ENCODE data around the gene MYT1. TPM values are rescaled to one million over a fixed set of nuclear protein-coding genes. Genes with fewer than 3 reads are reported as not detected.

Gene MYT1
- polyA plus RNA-seq, 6 donors from 2014 or later = not detected

GRCh38 chr20:64144144-64144912 lies 19.9 kb upstream of the MYT1 start:
- no peak overlapping the region for H3K4me3 Mint-ChIP-seq
- H3K36me3 Mint-ChIP-seq = peaks cover 0 to 16% of the 10 kb centered on the region in 2 donors
- H3K27me3 Mint-ChIP-seq = peaks cover 0 to 27% (median 19%) of the 10 kb centered on the region in 3 donors
- H3K9me3 Mint-ChIP-seq = peaks cover 4 to 12% (median 10%) of the 10 kb centered on the region in 7 donors
- ATAC-seq (ENCODE audit: low read depth in 2 of 2) = no peak
- no peak for DNase-seq
- peaks cover 0 to 4% (median 0%) of the 10 kb centered on the region in 3 donors for H3K4me1 Mint-ChIP-seq
- peak overlapping the region in 1 of 6 donors; percentile 20 for H3K27ac Mint-ChIP-seq

DNA sequence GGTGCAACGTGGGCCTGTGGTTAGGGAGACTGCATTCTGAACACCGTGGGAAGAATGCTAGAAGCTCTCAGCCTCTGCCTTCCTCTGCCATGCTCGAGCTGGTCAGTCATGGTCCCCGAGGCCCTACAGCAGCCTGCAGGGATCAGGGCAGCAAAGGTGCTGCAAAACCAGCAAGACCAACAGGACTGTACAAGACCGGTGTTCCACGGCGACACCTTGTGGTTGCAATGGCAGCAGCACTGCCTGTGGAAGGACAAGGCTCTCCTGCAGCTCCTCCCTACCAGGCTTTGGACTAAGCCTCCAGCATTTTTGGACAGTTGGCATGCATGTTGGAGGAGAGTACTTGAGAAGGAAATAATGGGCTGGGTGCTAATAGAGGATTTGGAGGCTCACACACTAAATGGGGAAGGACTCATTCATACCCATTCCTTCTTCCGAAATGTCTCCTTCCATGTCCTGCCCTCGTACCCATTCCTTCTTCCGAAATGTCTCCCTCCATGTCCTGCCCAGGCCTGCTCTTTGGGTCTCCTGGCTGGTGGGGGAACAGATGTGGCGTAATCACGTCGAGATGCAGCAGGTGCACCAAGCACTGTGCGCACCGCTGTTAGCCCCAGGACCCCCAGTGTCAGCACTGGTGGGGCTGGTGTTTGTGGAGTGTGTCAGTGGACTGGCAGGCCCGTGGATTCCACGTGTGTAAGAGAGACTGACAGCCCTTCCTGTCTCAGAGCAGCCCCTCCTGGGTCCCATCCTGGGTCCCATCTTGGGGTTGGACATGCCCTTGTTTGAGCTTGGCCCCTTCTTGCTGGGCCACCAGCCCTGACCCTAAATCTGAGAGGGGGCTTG lies 18.6 kb upstream of the MYT1 start:
- peaks cover 4 to 12% (median 10%) of the 10 kb centered on the region in 7 donors for H3K9me3 Mint-ChIP-seq
- H3K27ac Mint-ChIP-seq = peak overlapping the region in 1 of 6 donors; percentile 47
- DNase-seq = no peak
- ATAC-seq (ENCODE audit: low read depth in 2 of 2) = no peak
- no peak overlapping the region for H3K4me3 Mint-ChIP-seq
- H3K4me1 Mint-ChIP-seq = peaks cover 0 to 4% (median 0%) of the 10 kb centered on the region in 3 donors
- peaks cover 0 to 16% of the 10 kb centered on the region in 2 donors for H3K36me3 Mint-ChIP-seq
- H3K27me3 Mint-ChIP-seq = peaks cover 0 to 20% (median 13%) of the 10 kb centered on the region in 3 donors

DNA sequence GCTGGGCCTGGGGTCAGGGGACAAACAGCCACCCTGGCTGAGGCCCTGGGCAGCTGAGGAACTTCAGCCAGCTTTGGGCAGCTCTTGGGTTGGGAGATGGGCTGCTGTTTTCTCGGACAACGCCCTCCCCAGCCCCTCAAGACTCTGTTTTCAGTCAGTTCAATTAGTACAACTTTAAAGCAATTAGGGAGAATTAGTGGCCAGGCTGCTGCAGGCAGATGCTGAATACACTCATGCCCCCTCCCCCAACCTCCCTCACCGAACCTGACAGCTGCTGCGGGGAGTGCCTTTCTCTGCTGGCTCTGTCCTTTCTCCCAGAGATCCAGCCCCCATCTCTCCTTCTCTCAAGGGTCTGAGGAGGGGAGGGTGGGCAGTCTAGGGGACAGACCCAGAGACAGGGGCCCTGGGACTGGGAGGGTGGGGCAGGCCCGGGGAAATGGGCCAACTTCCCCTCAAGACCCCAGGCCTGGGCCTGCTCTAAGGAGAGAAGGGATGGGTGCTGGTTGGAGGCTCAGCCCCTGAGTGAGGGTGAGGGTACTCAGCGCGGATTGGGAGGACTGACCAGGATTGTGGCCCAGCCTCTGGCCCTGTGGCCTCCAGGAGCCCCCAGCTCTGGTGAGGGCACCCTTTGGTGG lies 17.8 kb upstream of the MYT1 start:
- peaks cover 4 to 12% (median 10%) of the 10 kb centered on the region in 7 donors for H3K9me3 Mint-ChIP-seq
- no peak for DNase-seq
- ATAC-seq (ENCODE audit: low read depth in 2 of 2) = no peak
- H3K36me3 Mint-ChIP-seq = peaks cover 0 to 16% of the 10 kb centered on the region in 2 donors
- H3K27me3 Mint-ChIP-seq = peaks cover 0 to 14% (median 7%) of the 10 kb centered on the region in 3 donors
- no peak overlapping the region for H3K4me3 Mint-ChIP-seq
- H3K4me1 Mint-ChIP-seq = peaks cover 0 to 4% (median 0%) of the 10 kb centered on the region in 3 donors
- H3K27ac Mint-ChIP-seq = no peak overlapping the region

- DNase-seq = no peak
- Mint-ChIP-seq H3K27ac (no peak overlapping the region), H3K27me3 (peaks cover 0 to 14% (median 5%) of the 10 kb centered on the region in 3 donors), H3K4me3 (no peak overlapping the region), H3K36me3 (peaks cover 0 to 16% of the 10 kb centered on the region in 2 donors), H3K4me1 (peaks cover 0 to 4% (median 0%) of the 10 kb centered on the region in 3 donors), H3K9me3 (peaks cover 4 to 12% (median 10%) of the 10 kb centered on the region in 7 donors)
- no peak for ATAC-seq (ENCODE audit: low read depth in 2 of 2)
Measured at GRCh38 chr20:64146936-64147477, 17.2 kb upstream of the MYT1 start.

DNA sequence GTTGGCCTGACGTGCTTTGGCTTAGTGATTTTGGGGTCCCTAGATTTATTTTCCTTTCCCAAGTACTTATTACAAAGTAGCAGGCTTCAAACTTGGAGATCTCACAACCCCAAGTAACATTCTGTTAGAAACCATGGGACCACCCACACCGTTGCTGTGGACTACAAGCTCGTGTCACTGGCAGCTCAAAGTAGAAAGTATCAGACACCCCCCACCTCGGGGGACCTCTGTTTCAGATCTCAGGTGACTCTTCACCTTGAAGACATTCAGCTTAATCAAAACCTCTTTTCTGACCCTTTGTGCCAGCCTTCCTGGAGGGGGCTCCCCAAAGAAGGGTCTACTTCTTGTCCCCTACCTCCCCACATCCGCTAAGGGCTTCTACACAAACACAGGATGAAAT lies 15.7 kb upstream of the MYT1 start:
- Mint-ChIP-seq H3K4me3 (no peak overlapping the region), H3K9me3 (peaks cover 4 to 12% (median 10%) of the 10 kb centered on the region in 7 donors)

DNA sequence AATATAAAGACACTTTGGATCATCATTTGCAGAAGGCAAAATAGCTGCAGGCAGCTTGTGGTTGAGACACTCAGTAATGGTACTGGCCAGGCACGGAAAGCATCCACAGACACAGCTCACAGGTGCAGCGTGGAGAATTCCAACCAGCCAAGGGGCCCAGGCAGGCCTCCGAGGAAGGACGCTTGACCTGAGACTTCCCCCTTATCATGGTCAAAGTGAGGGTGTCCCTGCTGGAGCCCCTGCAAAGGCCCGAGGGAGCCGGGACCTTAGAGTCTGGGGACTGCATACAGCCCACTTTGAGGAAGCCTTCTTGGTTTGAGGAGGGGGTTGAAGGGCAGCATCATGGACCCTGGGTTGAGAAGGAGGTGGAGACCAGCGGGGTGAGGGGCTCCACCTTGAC lies 15.1 kb upstream of the MYT1 start:
- Mint-ChIP-seq H3K27ac (no peak overlapping the region), H3K9me3 (peaks cover 4 to 11% (median 9%) of the 10 kb centered on the region in 7 donors), H3K27me3 (peaks cover 6 to 19% (median 11%) of the 10 kb centered on the region in 3 donors), H3K4me3 (no peak overlapping the region), H3K36me3 (peaks cover 0 to 14% of the 10 kb centered on the region in 2 donors), H3K4me1 (peaks cover 0 to 6% (median 0%) of the 10 kb centered on the region in 3 donors)
- ATAC-seq (ENCODE audit: low read depth in 2 of 2) (no peak), DNase-seq (no peak)

More for the DNA sequence above, 15.7 kb upstream of the MYT1 start:
- peaks cover 0 to 16% of the 10 kb centered on the region in 2 donors for H3K36me3 Mint-ChIP-seq
- H3K27me3 Mint-ChIP-seq = peaks cover 5 to 17% (median 6%) of the 10 kb centered on the region in 3 donors
- ATAC-seq (ENCODE audit: low read depth in 2 of 2) = no peak
- H3K27ac Mint-ChIP-seq = no peak overlapping the region
- peaks cover 0 to 3% (median 0%) of the 10 kb centered on the region in 3 donors for H3K4me1 Mint-ChIP-seq
- no peak for DNase-seq

DNA sequence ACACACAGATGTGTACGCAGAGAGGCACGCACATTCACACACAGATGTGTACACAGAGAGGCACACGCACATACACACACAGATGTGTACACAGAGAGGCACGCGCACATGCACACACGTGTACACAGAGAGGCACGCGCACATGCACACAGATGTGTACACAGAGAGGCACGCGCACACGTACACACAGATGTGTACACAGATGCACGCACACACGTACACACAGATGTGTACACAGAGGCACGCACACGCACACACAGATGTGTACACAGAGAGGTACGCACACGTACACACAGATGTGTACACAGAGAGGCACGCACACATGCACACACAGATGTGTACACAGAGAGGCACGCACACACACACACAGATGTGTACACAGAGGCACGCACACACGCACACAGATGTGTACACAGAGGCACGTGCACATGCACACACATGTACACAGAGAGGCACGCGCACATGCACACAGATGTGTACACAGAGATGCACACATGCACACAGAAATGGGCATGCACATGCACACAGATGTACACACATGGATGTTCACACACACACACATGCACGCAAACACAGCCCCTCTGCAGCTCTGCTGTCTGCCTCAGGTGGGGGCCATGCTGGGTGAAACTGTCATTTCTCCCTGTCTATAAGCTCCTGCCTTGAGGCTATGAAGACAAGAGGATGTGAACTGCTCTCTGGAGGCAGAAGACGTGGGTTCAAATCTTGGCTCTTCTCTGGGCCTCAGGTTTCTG lies 14.3 kb upstream of the MYT1 start:
- Mint-ChIP-seq H3K4me1 (peaks cover 0 to 6% (median 0%) of the 10 kb centered on the region in 3 donors), H3K4me3 (no peak overlapping the region), H3K36me3 (peaks cover 0 to 6% of the 10 kb centered on the region in 2 donors), H3K27ac (no peak overlapping the region), H3K9me3 (peaks cover 0 to 4% (median 3%) of the 10 kb centered on the region in 7 donors), H3K27me3 (peaks cover 6 to 17% (median 11%) of the 10 kb centered on the region in 3 donors)
- no peak for ATAC-seq (ENCODE audit: low read depth in 2 of 2)
- no peak for DNase-seq

DNA sequence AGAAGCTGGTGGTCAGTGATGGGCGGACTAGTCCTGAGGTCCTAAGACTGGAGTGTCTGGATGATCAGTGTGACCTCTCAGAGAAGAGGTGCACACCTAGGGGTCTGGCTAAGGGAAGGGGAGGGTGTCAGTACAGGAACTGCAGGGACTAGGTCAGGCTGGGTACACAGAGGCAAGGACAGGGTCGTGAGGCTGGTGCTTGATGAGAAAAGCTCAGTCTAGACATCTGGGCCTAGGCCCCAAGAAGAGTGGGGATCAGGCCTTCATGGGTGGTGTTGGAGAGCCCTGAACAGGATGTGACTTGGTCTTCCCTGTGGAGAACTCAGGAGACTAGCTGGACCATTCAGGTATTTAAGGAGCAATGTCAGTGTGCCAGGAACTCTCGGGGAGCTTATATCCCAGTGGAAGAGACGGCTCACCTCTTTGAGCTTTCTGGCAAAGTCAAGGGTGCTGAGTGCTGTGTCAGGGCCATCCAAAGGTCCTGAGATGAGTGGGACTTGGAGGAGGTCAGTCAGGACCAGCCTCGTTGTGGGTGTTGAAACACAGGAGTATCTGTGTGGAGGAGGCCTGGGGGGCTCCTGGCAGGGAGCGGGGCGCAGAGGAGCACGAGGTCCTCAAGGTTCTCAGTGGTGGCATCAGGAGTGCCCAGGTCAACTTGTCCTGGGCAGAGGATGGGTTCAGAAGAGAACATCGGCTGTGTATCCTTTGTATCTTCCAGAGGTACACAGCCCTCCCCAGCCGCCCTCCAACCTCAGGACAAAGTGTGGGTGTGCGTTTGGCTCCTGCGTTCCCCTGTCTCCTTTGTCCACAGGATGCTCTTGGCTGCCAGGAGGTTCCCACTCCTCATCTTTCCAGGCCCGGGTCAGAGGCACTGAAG lies 13.3 kb upstream of the MYT1 start:
- ATAC-seq (ENCODE audit: low read depth in 2 of 2) (no peak), DNase-seq (no peak)
- H3K27ac Mint-ChIP-seq = peak overlapping the region in 1 of 6 donors; percentile 15
- H3K4me3 Mint-ChIP-seq = no peak overlapping the region
- peaks cover 0 to 2% (median 0%) of the 10 kb centered on the region in 7 donors for H3K9me3 Mint-ChIP-seq
- H3K4me1 Mint-ChIP-seq = peaks cover 0 to 9% (median 0%) of the 10 kb centered on the region in 3 donors
- H3K27me3 Mint-ChIP-seq = peaks cover 6 to 20% (median 19%) of the 10 kb centered on the region in 3 donors
- H3K36me3 Mint-ChIP-seq = no peaks in the 10 kb centered on the region

GRCh38 chr20:64151633-64152530 lies 12.4 kb upstream of the MYT1 start:
- Mint-ChIP-seq H3K4me1 (peaks cover 0 to 9% (median 0%) of the 10 kb centered on the region in 3 donors), H3K4me3 (no peak overlapping the region), H3K27me3 (peaks cover 6 to 25% (median 23%) of the 10 kb centered on the region in 3 donors), H3K36me3 (no peaks in the 10 kb centered on the region), H3K27ac (no peak overlapping the region), H3K9me3 (peaks cover 0 to 2% (median 0%) of the 10 kb centered on the region in 7 donors)
- ATAC-seq (ENCODE audit: low read depth in 2 of 2) (no peak), DNase-seq (no peak)

GRCh38 chr20:64152906-64153305 lies 11.3 kb upstream of the MYT1 start:
- ATAC-seq (ENCODE audit: low read depth in 2 of 2) = no peak
- peaks cover 6 to 25% (median 16%) of the 10 kb centered on the region in 3 donors for H3K27me3 Mint-ChIP-seq
- no peaks in the 10 kb centered on the region for H3K36me3 Mint-ChIP-seq
- peaks cover 0 to 2% (median 0%) of the 10 kb centered on the region in 7 donors for H3K9me3 Mint-ChIP-seq
- no peak for DNase-seq
- no peak overlapping the region for H3K27ac Mint-ChIP-seq
- H3K4me3 Mint-ChIP-seq = no peak overlapping the region
- H3K4me1 Mint-ChIP-seq = peaks cover 0 to 9% (median 0%) of the 10 kb centered on the region in 3 donors

DNA sequence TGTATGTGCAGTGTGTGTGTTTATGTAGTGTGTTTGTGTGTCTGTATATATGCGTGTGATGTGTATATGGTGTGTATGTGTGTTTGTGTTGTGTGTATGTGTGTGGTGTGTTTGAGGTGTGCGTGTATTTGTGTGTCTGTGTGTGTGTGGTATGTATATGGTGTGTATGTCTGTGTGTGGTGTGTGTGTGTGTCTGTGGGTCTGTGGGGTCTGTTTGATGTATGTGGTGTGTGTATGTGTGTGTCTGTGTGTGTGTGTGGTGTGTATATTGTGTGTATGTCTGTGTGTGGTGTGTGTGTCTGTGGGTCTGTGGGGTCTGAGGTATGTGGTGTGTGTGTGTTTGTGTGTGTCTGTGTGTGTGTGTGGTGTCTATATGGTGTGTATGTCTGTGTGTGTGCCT lies 10.8 kb upstream of the MYT1 start:
- ATAC-seq (ENCODE audit: low read depth in 2 of 2) (no peak), DNase-seq (no peak)
- H3K4me3 Mint-ChIP-seq = peak overlapping the region in 1 of 8 donors; percentile 14
- H3K9me3 Mint-ChIP-seq = peaks cover 0 to 2% (median 0%) of the 10 kb centered on the region in 7 donors
- peaks cover 6 to 25% (median 14%) of the 10 kb centered on the region in 3 donors for H3K27me3 Mint-ChIP-seq
- H3K4me1 Mint-ChIP-seq = peaks cover 0 to 9% (median 0%) of the 10 kb centered on the region in 3 donors
- H3K27ac Mint-ChIP-seq = peak overlapping the region in 1 of 6 donors; percentile 68
- no peaks in the 10 kb centered on the region for H3K36me3 Mint-ChIP-seq
